GM19438 (cell line): ENCODE measurements around the gene KCNMA1.
"Not testable (repeated sequence)": the region's sequence is repeated elsewhere in the genome, so short reads cannot be mapped to it uniquely, and the experiment has no call there.

Source experiments
- ATAC-seq: cut with Tn5 transposase; IDR thresholded peaks from one replicate; pipeline ENCODE4 v1.9.1; 2021; ENCODE audit warnings: low read depth; ENCODE audit not compliant: unreplicated experiment

KCNMA1 gene

DNA sequence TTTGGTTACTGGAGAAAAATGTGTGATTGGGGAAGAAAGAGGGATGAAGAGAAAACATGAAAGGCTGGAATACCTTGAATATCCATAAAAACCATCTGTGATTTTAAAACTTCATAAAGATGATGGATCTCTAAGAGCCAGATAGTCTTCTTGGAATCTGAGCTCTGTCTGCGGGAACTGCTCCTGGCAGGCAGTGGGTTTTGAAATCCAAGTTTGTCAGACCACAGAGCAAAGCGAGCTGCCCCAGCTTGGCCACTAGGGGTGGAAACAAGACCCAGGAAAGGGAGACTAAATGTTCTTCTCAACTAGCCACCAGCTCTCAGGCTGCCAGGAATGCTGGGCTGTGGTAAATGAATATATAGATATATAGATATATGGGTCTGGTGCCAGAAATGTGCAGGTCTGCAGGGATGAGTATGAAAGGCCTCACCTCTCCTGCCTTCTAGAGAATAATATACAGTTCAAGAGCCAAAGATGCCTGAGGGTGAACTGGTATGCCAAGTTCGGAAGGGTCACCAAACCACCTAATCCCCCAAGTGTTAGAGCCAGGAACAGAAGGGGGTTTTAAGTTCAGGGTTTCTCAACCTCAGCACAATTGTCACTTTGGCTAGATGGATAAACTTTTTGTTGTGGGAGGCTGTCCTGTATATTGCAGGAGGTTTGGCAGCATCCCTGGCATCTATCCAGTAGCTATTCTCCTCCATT is 208.8 kb downstream of the KCNMA1 start:
- no peak for ATAC-seq

DNA sequence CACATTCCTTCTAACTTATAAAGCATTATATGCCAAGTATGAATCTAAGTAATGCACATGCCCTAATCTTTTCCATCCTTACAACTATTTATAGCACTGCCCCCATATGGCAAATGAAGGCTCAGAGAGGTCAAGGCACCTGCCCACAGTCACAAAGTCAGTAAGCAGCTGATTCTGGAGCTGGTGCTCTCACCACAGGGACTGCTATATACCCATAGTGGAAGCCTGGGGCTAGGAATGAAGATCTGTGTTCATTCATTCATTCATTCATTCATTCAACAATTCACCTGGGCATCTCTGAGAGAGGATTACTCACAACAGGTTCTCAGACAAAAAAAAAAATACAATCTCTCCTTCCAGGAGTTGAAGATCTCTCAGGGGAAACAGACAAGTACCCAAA is 213.4 kb downstream of the KCNMA1 start:
- ATAC-seq, result no peak

DNA sequence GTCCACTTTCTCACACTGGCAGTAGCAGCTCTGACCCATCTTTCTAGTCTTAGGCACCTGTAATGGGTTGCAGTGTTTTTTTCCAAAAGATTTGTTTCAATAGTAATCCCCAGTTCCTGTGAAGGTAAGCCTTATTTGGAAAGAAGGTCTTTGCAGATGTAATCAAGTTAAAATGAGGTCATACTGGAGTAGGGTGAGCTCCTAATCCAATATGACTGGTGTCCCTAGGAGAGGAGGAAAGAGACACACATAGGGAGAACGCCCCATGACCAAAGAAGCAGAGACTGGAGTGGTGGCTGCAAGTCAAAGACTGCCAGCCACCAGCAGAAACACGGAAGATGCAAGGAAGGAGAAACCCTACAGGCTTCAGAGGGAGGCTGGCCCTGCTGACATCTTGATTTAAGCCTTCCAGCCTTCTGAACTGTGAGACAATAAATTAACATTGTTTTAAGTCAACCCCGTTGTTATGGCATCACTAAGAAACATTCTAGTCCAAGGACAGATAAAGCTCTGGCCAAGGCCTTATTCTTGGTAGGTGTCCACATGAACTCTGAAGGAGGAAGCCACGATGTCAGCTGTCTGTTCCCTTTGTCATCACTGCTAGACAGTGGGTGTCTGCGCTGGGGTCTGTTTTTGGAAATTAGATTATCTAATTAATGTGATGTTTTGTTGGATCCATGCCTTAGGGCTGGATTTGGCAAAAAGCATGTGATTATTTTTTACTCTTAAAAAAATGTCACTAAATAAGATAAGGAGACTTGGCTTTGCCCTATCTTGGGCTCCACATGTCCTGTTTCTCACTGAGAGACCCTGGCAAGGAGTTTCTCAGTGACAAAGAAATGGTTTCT is 214.9 kb downstream of the KCNMA1 start:
- no peak for ATAC-seq

DNA sequence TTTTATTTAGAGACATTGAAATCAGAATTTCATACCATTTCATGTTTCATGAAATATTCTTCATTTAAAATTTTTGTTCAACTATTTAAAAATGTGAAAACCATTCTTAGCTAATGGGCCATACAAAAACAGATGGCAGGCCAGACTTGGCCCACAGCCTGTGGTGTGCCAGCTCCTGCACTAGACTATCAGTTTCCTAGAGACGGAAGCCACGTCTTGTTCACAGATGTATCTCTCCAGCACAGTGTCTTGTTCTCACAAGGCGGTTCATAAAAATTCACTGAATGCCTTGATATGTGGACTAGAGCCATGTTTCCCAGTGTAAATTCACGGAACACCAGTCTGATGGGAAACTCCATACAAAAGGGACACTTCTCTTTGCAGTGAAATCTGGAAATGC is 216.0 kb downstream of the KCNMA1 start:
- no peak for ATAC-seq

DNA sequence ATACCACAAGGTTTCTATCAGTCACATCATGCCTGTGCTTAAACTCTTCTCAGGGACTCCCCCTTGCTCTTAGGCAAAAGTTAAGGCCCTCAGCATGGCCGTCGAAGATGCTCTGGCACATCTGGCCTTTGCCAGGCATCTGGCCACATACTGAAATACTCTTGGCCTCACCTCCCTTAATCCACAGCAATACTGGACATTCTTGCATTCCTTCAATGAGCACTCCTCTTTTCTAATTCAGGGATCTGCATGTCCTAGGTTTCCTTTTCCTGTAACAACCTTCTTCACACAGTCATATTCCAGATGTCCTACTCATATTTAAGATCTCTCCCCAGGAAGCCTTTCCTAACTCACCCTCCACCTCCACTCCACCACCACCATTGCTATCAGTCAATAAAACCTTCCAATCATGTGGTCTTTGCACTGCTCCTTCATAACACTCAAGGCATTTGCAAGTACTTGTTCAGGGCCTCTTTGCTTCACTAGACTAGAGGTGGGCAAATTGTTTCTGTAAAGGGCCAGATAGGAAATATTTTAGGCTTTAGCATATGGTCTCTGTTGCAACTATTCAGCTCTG is 216.6 kb downstream of the KCNMA1 start:
- no peak for ATAC-seq

DNA sequence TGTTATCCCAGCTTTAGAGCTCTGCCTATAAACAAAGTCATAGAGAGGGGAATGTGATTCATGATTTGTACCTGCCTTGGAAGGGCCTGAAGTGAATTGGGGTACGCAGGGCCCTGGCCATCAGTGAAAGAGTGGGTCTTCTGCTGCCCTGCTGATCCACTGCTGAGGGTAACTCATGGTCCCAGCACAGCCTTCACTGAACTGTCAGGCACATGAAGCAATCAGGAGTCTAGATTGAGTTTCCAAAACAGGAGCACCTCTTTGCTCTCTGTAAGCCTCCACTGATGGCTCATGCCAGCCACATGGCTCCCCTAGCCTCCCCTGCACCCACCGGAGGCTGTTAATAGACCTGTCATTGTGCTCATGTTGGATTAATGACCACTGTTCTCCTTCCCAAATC is 217.6 kb downstream of the KCNMA1 start:
- no peak for ATAC-seq

DNA sequence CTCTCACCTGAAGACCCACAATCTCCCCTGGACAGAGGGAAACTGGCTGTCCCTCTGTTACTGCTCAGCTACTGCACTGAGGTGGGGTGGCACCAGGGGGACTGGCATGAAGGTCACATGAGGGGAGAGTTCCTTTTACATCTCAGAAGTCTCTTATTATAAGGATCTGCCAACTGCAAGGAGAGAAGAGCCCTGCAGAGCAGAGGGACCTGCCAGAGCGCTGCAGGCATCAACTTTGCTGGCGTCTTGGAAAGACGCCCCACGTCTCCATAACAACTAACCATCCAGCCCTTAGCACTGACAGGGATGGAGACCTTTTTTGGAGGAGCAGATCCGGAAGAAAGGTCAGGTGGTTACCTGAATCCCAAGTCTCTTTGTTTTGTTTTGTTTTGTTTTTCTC is 218.6 kb downstream of the KCNMA1 start:
- ATAC-seq, result no peak

DNA sequence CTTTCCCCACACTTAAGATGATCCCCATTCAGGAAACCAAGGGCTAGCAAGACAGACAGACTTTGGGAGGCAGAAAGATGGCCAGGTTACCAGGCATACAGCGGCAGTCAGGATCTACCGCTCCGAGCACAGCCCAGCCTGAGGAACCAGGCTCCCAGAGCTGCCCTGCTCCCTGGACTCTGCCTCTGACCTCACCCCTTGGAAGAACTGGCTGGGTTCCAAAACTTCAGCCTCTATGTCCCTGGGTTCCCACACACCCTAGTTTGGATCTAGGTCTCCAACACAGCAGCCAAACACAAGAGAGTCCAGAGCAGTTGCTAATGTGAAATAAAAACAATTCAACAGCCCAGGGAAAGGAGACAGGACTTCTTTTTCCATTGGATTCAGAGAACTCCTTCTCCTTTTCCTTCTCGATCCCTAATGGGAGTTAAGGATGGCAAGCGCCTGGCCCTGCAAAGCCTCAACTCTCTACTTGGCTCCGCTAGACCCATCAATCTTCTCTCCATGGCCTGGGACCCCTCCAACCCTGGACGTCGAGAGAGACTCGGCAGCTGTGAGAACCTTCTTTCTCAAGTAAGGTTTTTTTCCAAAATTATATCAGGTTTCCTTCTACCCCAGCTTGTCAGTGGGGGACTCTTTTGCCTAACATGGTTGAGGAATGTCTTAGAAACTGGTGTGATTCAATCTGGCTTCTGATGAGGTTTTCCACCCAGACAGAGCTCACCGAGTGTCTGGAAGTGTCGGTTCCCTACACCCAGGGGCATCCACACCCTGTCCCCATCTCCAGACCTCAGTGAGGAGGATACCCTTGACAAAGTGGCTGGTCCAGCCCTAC is 219.6 kb downstream of the KCNMA1 start:
- ATAC-seq, result no peak

DNA sequence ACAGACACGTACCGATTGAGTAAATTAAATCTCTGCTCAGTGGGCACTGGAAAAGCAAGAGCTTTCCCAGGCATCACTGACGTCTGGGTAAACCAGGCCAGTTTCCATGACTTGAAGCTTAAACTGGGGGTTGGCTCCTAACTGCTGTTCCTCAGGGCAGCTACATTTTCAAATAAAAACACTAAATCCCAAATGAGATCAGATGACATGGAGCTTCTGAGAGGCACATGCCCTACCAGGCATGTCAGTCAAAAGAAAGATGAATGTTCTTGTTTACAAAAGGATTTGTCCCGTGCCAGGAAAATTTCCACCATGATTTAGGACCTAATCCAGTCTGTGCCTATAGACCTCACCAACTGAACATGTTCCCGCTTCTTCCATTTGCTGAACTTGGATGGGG is 220.2 kb downstream of the KCNMA1 start:
- ATAC-seq, result no peak

DNA sequence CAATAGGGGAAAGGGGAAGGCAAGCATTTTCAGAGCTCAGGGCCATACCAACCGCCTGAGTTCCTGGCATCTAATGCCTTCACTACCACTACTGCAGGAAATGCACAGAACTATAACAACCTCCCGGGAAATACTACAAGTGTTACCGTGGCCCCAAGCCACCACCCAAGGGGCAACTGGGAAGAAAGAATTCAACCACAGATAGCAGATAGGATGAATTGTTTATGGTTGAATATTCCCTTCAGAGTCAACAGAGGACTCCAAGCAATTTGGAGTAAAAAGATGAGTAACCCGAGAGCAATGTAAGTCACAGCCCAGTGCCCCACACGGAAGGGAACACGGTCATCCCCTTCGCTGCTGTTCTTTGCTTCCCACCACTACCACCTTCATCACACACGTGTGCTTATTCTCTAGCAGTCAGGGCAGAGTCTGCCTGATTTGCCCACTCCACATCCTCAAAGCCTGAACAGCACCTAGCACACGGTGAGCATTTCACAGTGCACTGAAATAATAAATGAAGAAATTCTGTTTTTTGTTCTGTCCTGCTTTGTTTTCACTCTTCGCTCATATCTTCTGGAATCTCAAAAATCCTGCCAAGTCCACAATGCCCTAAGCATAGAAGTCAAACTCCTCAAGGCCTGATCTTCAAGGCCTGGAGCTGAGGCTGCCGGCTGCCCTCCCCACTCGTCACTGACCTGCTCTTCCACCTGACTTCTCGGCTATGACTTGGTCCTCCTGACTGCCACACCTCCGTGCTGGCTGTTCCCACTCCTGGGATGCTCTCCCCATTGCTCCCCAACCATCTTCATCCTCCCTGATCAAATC is 221.1 kb downstream of the KCNMA1 start:
- ATAC-seq, result no peak

DNA sequence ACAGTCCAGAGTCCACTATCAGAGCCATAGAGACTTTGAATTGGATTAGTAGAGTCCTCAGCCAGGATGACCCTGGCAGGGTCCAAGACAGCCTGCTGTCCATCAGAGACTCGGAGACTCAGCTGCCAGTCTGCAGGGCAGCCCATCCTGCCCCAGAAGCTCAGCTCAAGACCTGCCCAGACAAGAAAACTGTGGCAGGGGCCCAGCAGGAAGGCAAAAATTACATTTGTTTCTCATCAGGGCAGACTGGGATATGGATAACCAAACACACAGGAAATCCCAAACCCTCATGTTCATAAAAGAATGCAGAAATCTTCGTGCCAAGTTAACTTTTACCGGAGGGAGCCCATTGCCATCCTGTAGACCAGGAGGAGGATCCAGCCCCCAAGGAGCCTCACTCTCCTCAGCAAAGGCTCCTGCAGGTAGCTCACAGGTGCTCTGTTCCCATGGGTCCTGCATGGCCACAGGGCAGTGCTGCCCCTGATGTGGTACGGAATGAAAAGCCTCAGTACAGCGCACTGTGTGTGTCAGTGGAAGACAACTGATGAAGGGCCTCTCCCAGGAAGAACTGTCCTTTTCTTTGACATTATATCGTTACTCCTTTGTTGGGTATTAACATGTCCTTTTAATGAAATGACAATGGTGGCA is 222.2 kb downstream of the KCNMA1 start:
- no peak for ATAC-seq

DNA sequence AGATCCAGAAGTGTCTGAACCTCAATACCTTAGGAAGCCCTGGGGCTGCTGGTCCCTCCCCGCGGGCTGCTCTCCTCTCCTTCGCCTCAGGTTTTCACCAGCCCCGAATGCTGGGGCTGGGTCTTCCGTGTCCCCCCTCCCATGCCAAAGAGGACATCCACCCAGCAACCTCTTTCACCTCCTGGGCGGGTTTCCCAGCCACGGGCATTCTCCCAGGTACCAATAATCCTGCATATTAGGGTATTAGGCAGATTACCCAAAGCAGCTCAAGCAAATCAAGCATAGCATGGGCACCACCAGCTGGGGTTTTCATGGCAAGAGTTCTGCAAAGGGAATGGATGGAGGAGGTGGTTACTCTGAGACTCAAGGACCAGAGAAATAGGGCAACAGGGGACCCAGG is 224.4 kb downstream of the KCNMA1 start:
- ATAC-seq, result no peak

DNA sequence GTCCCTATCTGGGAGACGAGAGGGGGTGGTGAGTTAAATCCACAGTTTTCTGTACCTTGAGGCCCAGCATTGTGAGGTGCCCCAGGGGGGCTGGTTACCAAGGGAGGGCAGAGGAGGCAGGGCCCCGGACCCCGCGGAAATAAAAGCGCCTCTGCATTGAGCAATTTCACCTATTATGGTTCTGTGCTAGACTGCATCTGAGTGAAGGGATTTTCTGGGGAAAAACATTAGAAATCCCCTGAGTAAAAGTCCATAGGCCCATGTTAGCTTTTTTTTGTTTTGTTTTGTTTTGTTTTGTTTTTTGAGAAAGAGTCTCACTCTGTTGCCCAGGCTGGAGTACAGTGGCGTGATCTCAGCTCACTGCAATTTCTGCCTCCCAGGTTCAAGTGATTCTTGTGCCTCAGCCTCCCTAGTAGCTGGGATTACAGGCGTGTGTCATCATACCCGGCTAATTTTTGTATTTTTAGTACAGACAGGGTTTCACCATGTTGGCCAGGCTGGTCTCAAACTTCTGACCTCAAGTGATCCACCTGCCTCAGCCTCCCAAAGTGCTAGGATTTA is 225.0 kb downstream of the KCNMA1 start:
- ATAC-seq, result not testable (repeated sequence)

DNA sequence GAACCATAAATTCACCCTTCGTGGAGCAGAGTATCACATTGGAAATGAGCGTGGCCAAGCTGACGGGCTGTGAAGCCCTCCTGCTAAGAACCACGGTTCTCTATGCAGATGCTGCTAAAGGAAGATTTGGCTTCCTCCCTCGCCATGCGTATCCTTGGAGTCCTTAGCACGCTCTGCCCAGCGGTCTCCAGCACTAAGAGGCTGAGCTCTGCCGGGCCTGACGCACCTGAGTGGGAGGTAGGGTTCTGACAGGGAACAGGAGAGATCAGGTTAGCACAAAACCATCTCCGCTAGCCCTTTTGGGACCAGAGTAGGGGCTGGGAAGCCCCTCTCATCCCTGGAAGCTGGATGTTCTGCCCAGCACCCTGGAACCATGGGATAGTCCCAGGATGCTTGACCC is 225.8 kb downstream of the KCNMA1 start:
- no peak for ATAC-seq

DNA sequence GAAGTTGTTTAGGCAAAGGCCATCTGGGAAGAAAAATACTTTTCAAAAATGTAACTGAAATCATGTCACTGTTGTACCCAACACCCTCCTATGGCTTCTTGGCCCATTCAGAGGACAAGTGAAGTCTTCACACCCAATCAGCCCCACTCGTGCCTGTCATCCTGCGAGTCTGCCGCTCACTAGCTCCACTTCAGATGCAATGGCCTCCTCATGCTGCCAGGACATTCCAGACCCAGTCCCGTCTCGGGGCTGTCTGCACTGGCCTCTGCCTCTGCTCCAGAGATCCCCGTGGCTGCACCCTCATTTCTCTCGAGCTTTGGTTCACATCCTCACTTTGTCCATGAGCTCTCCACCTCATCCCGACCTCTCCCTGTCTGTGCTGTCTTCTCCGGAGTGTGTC is 227.1 kb downstream of the KCNMA1 start:
- ATAC-seq, result no peak

DNA sequence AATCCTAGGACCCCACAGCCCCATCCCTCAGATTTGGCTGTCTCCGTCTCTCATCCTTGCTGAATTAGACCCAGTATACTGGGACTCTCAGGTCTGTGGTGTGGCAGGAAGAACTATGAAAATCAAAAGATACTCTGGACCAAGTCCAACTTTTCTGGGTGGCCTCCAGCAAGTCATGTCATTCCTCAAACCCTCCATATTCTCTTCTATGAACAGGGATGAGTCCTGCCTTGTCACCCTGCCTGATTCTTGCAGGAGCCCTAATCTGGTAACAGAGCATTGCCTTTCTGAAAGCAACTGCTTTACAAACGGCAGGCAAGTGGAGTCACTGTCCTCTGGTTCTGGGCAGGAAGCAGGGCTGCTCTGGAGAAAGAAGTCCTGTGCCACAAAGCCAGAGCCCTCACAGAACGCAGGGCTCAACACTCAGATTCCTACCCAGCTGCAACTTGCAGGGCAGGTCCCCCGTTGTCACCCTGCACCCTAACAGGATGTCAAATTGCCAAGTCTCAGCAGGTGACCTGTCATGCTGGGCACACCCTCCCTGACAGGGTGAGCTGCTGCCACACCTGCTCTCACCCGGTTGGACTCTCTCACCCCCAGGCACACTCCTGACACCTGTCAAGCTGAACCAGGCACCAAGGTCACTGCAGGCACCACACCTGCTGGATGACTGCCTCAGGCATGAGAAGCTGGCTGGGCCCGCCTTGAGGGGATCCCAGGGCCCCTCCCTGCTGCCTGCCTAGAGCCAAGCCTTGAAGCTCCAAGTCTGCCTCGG is 227.7 kb downstream of the KCNMA1 start:
- no peak for ATAC-seq

DNA sequence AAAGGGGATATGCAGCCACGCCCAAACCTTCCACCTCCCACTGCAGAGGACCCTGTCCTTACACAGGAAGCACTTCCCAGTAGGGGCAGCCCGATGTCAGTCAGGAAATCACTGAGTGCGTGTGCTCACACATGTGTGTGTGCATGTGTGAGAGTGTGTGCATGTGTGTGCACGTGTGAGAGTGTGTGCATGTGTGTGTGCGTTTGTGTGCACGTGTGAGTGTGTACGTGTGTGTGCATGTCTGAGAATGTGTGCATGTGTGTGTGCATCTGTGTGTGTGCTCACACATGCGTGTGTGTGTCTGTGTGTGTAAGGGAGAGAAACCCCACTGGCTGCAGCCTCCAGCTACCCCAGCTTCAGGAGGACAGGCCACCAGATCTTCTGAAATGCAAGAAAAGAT is 229.3 kb downstream of the KCNMA1 start:
- no peak for ATAC-seq

DNA sequence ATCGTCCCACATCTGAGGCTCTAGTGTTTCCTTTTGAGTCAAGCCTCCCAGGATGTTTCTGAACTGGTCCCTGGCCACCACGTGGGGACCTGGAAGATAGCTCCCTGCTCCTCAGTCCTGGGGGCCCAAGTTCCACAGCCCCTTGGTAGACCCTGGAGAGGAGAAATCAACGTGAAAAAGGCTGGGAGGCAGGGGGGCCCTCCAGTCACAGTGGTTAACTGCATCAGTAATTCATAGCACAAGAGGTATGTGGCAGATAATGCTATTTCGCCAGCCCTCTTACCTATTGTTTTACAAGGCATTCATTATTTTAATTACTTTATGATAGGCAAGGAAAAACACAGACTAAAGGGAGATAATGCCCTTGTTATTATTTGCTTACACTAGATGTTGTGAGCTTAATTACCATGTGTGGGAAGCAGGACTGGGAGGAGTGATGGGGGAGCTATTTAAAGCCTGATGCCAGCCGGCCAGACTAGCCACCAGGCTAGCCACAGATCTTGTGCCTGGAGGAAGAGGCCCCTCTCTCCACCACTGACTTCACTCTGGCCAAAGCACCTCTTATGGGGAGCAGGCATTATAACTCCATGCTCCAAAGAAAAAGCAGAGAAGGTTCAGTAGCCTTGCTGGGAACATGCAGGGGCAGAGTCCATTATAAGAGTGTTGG is 230.7 kb downstream of the KCNMA1 start:
- ATAC-seq, result no peak
